ENCODE results near the gene PTPRD. TPM values are rescaled to one million over a fixed set of nuclear protein-coding genes. Genes with fewer than 3 reads are reported as not detected.

PTPRD gene
- total RNA-seq, 1 donor from 2014 or later = 5.7 TPM

DNA sequence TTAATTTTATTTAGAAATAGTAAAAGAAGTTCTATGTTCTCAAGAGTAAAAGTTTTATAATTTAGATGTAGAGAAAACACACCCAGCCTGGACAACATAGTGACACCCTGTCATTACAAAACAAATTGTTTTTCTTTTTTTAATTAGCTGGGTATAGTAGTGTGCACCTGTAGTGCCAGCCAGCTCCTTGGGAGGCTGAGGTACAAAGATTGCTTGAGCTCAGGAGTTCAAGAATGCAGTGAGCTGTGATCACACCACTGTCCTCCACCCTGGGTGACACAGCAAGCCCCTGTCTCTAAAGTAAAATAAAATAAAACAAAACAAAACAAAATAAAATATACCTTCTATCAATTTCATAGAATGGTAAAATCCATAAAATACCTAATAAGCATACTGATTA, 1795.5 kb downstream of the PTPRD start:
- H3K27ac Mint-ChIP-seq (ENCODE audit: unreplicated experiment) = no peak overlapping the region
- no peak overlapping the region for H3K4me3 Mint-ChIP-seq (ENCODE audit: unreplicated experiment)
- no peak for DNase-seq (ENCODE audit: low spot score)
- no peaks in the 10 kb centered on the region for H3K9me3 Mint-ChIP-seq (ENCODE audit: low read depth)
- H3K27me3 Mint-ChIP-seq (ENCODE audit: low read depth) = no peaks in the 10 kb centered on the region
- TF ChIP-seq CTCF (IDR thresholded peaks at IDR 0.05) = no peak
- no peaks in the 10 kb centered on the region for H3K36me3 Mint-ChIP-seq (ENCODE audit: low read depth)
- H3K4me1 Mint-ChIP-seq (ENCODE audit: low read depth) = peaks cover 8% of the 10 kb centered on the region

DNA sequence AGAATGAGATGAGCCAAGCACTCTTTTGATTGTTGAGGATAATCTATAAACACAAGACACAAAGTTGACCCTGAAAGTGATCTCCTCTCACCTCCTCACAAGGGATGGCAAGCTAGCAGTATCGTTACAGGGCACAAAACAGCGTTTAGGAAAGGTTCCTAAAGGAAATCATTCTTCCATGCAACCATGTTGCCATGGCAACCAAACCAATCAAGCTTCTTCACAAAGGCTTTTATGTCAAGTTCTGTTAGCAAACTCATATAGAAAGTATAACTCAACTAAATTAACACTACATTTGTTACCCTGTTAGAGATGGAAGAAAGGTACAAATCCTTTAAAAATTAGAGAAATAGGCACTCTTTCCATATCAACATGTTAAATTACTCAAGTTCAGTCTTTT, 1796.4 kb downstream of the PTPRD start:
- Mint-ChIP-seq H3K9me3 (ENCODE audit: low read depth) (no peaks in the 10 kb centered on the region), H3K27ac (ENCODE audit: unreplicated experiment) (no peak overlapping the region), H3K36me3 (ENCODE audit: low read depth) (no peaks in the 10 kb centered on the region), H3K27me3 (ENCODE audit: low read depth) (no peaks in the 10 kb centered on the region), H3K4me3 (ENCODE audit: unreplicated experiment) (no peak overlapping the region), H3K4me1 (ENCODE audit: low read depth) (no peaks in the 10 kb centered on the region)
- TF ChIP-seq CTCF (IDR thresholded peaks at IDR 0.05) = no peak
- DNase-seq (ENCODE audit: low spot score) = no peak

DNA sequence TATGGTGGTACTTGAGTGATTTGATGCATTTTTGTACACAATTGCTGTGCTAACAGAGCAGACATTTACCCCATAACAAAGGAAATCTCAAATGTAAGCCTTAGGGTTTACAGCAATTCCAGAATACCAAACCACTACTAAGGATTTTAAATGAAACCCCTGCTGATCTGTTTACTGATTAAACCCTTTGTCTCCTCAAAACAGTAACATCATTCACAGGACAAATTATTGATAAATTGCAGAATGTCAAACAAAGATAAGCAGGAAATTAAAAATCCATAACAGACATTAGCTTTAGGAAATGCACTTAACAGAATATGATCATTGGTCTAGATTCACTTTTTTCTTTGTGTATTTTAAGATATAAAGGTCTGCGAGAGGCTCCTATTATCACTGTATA, 1796.9 kb downstream of the PTPRD start:
- no peak overlapping the region for H3K4me3 Mint-ChIP-seq (ENCODE audit: unreplicated experiment)
- no peak for TF ChIP-seq CTCF (IDR thresholded peaks at IDR 0.05)
- no peaks in the 10 kb centered on the region for H3K4me1 Mint-ChIP-seq (ENCODE audit: low read depth)
- no peaks in the 10 kb centered on the region for H3K27me3 Mint-ChIP-seq (ENCODE audit: low read depth)
- no peak for DNase-seq (ENCODE audit: low spot score)
- H3K36me3 Mint-ChIP-seq (ENCODE audit: low read depth) = no peaks in the 10 kb centered on the region
- H3K27ac Mint-ChIP-seq (ENCODE audit: unreplicated experiment) = no peak overlapping the region
- H3K9me3 Mint-ChIP-seq (ENCODE audit: low read depth) = no peaks in the 10 kb centered on the region

GRCh38 chr9:8815219-8815618, 1797.6 kb downstream of the PTPRD start:
- no peak overlapping the region for H3K4me3 Mint-ChIP-seq (ENCODE audit: unreplicated experiment)
- H3K27me3 Mint-ChIP-seq (ENCODE audit: low read depth) = no peaks in the 10 kb centered on the region
- H3K4me1 Mint-ChIP-seq (ENCODE audit: low read depth) = no peaks in the 10 kb centered on the region
- DNase-seq (ENCODE audit: low spot score) = no peak
- no peak for TF ChIP-seq CTCF (IDR thresholded peaks at IDR 0.05)
- H3K27ac Mint-ChIP-seq (ENCODE audit: unreplicated experiment) = no peak overlapping the region
- no peaks in the 10 kb centered on the region for H3K36me3 Mint-ChIP-seq (ENCODE audit: low read depth)
- no peaks in the 10 kb centered on the region for H3K9me3 Mint-ChIP-seq (ENCODE audit: low read depth)

- Mint-ChIP-seq H3K4me1 (ENCODE audit: low read depth) (no peaks in the 10 kb centered on the region), H3K9me3 (ENCODE audit: low read depth) (no peaks in the 10 kb centered on the region), H3K36me3 (ENCODE audit: low read depth) (no peaks in the 10 kb centered on the region), H3K27me3 (ENCODE audit: low read depth) (no peaks in the 10 kb centered on the region), H3K27ac (ENCODE audit: unreplicated experiment) (no peak overlapping the region), H3K4me3 (ENCODE audit: unreplicated experiment) (no peak overlapping the region)
- no peak for TF ChIP-seq CTCF (IDR thresholded peaks at IDR 0.05)
- DNase-seq (ENCODE audit: low spot score) = no peak
Observed at GRCh38 chr9:8812888-8813287, 1799.9 kb downstream of the PTPRD start.

Measured in chondrocyte (in vitro differentiated cells).